Dermis microvascular lymphatic vessel endothelial cell (primary cell): ENCODE data around the gene DDI1. TPM values are rescaled to one million over a fixed set of nuclear protein-coding genes. Genes with fewer than 3 reads are reported as not detected.

Experiments
- DNase-seq, 2 donors: peaks; one replicate each; pipeline versions ENCODE4 v3.0.0 to v3.0.0-alpha.2; 2010; ENCODE audit warnings: low read depth in 2 of 2
- total RNA-seq: library from RNA; depleted of rRNA; stranded (reverse); fragments of >200 nt; gene quantifications from 2 replicates; pipeline ENCODE4 v1.2.1, GENCODE V29; 2014

DDI1 gene
- total RNA-seq, 1 donor from 2014 or later: not detected

DNA sequence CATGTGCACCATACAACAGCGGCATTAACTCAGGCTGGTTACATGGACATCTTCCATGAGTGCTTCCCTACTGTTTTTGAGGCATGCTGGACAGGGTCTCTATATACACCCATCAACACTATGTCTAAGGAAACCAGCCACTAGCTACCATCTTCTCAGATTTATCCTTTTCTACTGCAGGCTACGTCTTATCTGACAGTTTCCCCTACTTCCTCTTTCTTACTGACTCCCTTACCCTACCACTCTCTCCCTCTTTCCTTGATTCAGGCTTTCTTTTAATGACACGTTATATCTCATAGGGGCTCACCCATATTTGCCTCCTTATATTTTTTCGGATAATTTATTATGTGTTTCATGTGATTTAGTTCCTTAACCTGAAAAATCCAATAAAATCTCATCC, 41.8 kb downstream of the DDI1 start:
- no peak for DNase-seq

DNA sequence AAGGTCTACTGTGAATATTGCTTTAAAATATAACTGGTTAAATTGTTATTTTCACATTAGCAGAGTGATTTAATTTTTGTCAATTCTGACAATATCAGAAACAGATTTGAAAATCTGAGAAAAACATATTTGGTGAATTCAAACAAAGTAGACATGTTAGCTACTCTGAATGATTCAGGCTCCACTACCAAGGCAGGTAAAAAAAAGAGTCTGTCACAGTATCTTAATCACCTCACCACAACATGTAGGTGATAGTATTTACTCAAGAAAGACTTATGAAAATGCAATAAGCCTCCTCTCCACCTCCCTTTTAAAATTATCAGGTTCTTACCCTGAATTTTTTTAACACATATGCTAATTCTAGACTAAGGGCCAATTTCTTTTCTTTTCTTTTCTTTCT, 42.6 kb downstream of the DDI1 start:
- DNase-seq: no peak

DNA sequence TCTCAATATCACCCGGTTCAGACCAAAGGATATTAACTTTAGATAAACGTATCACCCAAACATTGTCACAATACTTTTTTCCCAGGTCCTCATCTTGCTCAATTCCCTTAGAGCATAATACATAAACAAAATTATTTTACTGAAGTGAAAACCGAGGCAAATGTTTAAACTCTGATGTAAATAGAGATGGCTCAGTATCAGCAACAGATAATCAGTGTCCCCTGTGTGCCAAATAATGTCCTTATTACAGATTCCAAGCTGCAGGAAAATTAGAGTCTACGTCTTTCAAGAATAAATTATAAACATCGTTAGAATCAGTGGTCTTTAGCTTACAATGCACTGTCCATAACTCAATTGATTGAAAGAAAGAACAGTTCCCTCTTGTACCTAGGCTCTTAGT, 50.2 kb downstream of the DDI1 start:
- no peak for DNase-seq

Other genes starting within 250 kb of the DDI1 start
- gene PDGFD, start 127.5 kb downstream of the DDI1 start, total RNA-seq: 25.0 and 77.1 TPM in 2 replicates